ENCODE measurements around the gene CCDC192.

The CCDC192 gene

GRCh38 chr5:127911619-127912018, 208.4 kb downstream of the CCDC192 start:
- TF ChIP-seq, protein P1, sequence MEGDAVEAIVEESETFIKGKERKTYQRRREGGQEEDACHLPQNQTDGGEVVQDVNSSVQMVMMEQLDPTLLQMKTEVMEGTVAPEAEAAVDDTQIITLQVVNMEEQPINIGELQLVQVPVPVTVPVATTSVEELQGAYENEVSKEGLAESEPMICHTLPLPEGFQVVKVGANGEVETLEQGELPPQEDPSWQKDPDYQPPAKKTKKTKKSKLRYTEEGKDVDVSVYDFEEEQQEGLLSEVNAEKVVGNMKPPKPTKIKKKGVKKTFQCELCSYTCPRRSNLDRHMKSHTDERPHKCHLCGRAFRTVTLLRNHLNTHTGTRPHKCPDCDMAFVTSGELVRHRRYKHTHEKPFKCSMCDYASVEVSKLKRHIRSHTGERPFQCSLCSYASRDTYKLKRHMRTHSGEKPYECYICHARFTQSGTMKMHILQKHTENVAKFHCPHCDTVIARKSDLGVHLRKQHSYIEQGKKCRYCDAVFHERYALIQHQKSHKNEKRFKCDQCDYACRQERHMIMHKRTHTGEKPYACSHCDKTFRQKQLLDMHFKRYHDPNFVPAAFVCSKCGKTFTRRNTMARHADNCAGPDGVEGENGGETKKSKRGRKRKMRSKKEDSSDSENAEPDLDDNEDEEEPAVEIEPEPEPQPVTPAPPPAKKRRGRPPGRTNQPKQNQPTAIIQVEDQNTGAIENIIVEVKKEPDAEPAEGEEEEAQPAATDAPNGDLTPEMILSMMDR (IDR thresholded peaks at IDR 0.05; ENCODE audit: extremely low read depth, missing control alignments): no peak
- DNase-seq (ENCODE audit: low spot score): no peak

DNA sequence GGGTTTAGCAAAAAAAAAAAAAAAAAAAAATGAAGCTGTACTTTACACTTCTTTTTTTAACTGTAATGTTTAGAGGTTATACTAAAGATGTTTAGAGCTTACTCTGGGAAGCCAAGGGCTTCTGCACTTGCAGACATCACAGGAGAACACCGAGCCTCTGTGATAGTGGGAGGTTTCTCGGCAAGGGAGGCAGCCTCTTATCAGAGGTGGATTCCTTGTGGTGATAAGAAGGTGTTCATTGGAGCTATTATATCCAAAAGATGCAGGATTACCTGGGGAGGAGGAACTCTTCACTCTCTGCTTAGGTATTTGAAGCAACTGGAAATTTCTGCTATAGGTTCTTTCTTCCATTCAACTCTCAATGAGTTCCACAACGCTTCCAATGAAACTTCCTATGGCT, 209.2 kb downstream of the CCDC192 start:
- no peak for DNase-seq (ENCODE audit: low spot score)
- TF ChIP-seq, protein P1 (IDR thresholded peaks at IDR 0.05; ENCODE audit: extremely low read depth, missing control alignments): no peak

DNA sequence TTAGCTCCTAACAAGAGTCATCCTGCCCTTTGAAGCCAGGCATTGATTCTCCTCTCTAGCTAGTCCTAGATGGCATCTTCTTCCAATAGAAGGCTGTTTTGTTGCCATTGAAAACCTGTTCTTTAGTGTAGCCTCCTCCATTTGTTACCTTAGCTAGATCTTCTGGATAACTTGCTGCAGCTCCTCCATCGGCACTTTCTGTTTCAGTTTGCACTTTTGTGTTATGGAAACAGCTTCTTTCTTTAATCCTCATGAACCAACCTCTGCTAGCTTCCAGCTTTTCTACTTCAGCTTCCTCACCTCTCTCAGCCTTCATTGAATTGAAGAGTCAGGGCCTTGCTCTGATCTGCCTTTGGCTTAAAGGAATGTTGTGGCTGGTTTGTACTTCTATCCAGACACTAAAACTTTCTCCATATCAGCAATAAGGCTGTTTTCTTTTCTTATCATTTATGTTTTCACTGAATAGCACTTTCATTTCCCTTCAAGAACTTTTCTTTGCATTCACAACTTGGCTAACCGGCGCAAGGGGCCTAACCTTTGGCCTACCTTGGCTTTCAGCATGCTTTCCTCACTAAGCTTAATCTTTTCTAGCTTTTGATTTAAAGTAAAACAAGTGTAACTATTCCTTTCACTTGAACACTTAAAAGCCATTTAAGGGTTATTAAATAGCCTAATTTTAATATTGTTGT, 213.8 kb downstream of the CCDC192 start:
- DNase-seq (ENCODE audit: low spot score): no peak
- TF ChIP-seq, protein P1 (IDR thresholded peaks at IDR 0.05; ENCODE audit: extremely low read depth, missing control alignments): no peak

- no peak for DNase-seq (ENCODE audit: low spot score)
- TF ChIP-seq, protein P1 (IDR thresholded peaks at IDR 0.05; ENCODE audit: extremely low read depth, missing control alignments): no peak
These were observed 216.0 kb downstream of the CCDC192 start for GRCh38 chr5:127919006-127919796.

DNA sequence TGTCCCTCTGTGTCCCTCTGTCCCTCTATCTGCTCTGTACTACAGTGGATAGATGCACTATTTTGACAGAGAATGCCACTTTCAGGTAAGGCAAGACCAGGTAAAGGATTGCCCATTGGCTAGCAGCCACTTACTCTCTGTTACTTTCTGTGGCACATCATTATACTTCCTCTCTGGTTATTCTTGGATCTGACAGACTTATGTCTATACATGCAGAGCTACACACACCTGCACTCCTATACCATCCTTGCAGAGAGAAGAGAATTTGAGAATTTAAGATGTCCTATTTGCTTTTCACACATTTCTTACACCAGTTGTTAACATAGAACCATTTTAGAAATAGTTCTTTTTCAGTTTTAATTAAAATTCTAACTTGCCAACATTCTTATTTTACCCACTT, 216.6 kb downstream of the CCDC192 start:
- TF ChIP-seq, protein P1 (IDR thresholded peaks at IDR 0.05; ENCODE audit: extremely low read depth, missing control alignments): no peak
- no peak for DNase-seq (ENCODE audit: low spot score)

GRCh38 chr5:127920936-127921335, 217.7 kb downstream of the CCDC192 start:
- no peak for DNase-seq (ENCODE audit: low spot score)
- TF ChIP-seq, protein P1 (IDR thresholded peaks at IDR 0.05; ENCODE audit: extremely low read depth, missing control alignments): no peak

DNA sequence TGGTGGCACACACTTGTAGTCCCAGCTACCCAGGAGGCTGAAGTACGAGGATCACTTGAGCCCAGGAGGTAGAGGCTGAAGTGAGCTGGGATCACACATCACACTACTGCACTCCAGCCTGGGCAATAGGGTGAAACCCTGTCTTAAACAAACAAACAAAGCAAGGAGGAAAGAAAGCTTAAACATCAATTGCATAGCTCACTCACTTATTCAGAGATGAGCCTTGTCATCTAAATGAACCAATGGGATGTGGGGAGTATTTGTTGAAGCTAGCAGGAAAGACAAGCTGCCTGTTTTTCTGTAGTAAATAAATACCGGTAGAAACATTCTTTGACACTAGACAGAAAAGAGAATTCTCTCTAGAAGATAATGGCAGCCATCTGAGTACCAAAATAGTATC, 219.4 kb downstream of the CCDC192 start:
- TF ChIP-seq, protein P1 (IDR thresholded peaks at IDR 0.05; ENCODE audit: extremely low read depth, missing control alignments): no peak
- DNase-seq (ENCODE audit: low spot score): no peak
